ENCODE results near the gene MN1. TPM values are rescaled to one million over a fixed set of nuclear protein-coding genes. Genes with fewer than 3 reads are reported as not detected.

The MN1 gene
- total and polyA plus RNA-seq, 2 experiments from 2014 or later, result 1.0 to 6.8 TPM

DNA sequence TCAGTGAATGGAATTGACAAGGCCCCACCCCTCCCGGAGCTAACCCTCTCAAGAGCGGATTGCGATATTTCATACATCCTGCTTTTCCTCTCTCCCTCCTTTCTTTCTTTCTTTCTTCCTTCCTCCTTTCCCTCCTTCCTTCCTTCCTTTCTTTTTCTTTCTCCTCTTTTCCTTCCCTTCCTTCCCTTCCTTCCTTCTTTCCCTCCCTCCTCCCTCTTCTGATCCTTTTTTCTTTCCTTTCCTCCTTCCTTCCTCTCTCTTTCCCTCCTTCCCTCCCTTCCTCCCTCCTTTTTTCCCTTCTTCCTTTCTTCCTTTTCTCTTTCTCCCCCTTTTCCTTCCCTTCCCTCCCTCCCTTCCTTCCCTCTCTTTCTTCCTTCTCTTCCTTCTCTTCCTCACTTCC lies 15.0 kb upstream of the MN1 start:
- H3K79me2 ChIP-seq (replicated peaks; ENCODE audit: insufficient read depth), result no peaks in the 10 kb centered on the region
- H4K20me1 ChIP-seq (replicated peaks; ENCODE audit: insufficient read depth), result no peaks in the 10 kb centered on the region
- 0 out of 2 replicates have a peak, but pooled peaks cover 5% of the 10 kb centered on the region for H3F3A ChIP-seq (replicated peaks; ENCODE audit: low read depth)
- no peak overlapping the region for H3K4me3 Mint-ChIP-seq
- no peak overlapping the region for H3K27ac ChIP-seq (ENCODE audit: low read depth)
- peaks cover 4% of the 10 kb centered on the region; the same call in 1 of the 2 replicates for H3K4me1 ChIP-seq (ENCODE audit: insufficient read depth)
- H3K4me1 Mint-ChIP-seq, result peaks cover 8% of the 10 kb centered on the region; the same call in 1 of the 3 replicates
- H3K4me3 ChIP-seq, result no peak overlapping the region
- TF ChIP-seq ZNF114 (CRISPR knock-in tag; IDR thresholded peaks at IDR 0.05), result no peak
- TF ChIP-seq, protein P1, sequence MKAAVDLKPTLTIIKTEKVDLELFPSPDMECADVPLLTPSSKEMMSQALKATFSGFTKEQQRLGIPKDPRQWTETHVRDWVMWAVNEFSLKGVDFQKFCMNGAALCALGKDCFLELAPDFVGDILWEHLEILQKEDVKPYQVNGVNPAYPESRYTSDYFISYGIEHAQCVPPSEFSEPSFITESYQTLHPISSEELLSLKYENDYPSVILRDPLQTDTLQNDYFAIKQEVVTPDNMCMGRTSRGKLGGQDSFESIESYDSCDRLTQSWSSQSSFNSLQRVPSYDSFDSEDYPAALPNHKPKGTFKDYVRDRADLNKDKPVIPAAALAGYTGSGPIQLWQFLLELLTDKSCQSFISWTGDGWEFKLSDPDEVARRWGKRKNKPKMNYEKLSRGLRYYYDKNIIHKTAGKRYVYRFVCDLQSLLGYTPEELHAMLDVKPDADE (IDR thresholded peaks at IDR 0.05), result no peak
- TF ChIP-seq POLR2AphosphoS5 (IDR thresholded peaks at IDR 0.05; ENCODE audit: low read depth), result no peak
- TF ChIP-seq JUNB (IDR thresholded peaks at IDR 0.05; ENCODE audit: unreplicated experiment), result no peak
- no peak for TF ChIP-seq EZH2 (IDR thresholded peaks at IDR 0.05; ENCODE audit: low read depth, unreplicated experiment)
- no peak for TF ChIP-seq ZNF331 (CRISPR knock-in tag; IDR thresholded peaks at IDR 0.05; ENCODE audit: low read depth)
- TF ChIP-seq CREB1 (CRISPR knock-in tag; IDR thresholded peaks at IDR 0.05; ENCODE audit: low read depth), result no peak
- TF ChIP-seq, protein P2, sequence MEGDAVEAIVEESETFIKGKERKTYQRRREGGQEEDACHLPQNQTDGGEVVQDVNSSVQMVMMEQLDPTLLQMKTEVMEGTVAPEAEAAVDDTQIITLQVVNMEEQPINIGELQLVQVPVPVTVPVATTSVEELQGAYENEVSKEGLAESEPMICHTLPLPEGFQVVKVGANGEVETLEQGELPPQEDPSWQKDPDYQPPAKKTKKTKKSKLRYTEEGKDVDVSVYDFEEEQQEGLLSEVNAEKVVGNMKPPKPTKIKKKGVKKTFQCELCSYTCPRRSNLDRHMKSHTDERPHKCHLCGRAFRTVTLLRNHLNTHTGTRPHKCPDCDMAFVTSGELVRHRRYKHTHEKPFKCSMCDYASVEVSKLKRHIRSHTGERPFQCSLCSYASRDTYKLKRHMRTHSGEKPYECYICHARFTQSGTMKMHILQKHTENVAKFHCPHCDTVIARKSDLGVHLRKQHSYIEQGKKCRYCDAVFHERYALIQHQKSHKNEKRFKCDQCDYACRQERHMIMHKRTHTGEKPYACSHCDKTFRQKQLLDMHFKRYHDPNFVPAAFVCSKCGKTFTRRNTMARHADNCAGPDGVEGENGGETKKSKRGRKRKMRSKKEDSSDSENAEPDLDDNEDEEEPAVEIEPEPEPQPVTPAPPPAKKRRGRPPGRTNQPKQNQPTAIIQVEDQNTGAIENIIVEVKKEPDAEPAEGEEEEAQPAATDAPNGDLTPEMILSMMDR (conservative IDR thresholded peaks at IDR 0.05; ENCODE audit: low read depth in 2 of 2), result no peak
- no peak for TF ChIP-seq NANOG (IDR thresholded peaks at IDR 0.05; ENCODE audit: borderline replicate concordance)
- no peak for TF ChIP-seq STAT1 (IDR thresholded peaks at IDR 0.05; ENCODE audit: unreplicated experiment)
- no peak for TF ChIP-seq EZH2phosphoT487 (IDR thresholded peaks at IDR 0.05; ENCODE audit: unreplicated experiment)
- TF ChIP-seq, protein P3, sequence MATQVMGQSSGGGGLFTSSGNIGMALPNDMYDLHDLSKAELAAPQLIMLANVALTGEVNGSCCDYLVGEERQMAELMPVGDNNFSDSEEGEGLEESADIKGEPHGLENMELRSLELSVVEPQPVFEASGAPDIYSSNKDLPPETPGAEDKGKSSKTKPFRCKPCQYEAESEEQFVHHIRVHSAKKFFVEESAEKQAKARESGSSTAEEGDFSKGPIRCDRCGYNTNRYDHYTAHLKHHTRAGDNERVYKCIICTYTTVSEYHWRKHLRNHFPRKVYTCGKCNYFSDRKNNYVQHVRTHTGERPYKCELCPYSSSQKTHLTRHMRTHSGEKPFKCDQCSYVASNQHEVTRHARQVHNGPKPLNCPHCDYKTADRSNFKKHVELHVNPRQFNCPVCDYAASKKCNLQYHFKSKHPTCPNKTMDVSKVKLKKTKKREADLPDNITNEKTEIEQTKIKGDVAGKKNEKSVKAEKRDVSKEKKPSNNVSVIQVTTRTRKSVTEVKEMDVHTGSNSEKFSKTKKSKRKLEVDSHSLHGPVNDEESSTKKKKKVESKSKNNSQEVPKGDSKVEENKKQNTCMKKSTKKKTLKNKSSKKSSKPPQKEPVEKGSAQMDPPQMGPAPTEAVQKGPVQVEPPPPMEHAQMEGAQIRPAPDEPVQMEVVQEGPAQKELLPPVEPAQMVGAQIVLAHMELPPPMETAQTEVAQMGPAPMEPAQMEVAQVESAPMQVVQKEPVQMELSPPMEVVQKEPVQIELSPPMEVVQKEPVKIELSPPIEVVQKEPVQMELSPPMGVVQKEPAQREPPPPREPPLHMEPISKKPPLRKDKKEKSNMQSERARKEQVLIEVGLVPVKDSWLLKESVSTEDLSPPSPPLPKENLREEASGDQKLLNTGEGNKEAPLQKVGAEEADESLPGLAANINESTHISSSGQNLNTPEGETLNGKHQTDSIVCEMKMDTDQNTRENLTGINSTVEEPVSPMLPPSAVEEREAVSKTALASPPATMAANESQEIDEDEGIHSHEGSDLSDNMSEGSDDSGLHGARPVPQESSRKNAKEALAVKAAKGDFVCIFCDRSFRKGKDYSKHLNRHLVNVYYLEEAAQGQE (IDR thresholded peaks at IDR 0.05; ENCODE audit: unreplicated experiment), result no peak
- TF ChIP-seq, protein P4, sequence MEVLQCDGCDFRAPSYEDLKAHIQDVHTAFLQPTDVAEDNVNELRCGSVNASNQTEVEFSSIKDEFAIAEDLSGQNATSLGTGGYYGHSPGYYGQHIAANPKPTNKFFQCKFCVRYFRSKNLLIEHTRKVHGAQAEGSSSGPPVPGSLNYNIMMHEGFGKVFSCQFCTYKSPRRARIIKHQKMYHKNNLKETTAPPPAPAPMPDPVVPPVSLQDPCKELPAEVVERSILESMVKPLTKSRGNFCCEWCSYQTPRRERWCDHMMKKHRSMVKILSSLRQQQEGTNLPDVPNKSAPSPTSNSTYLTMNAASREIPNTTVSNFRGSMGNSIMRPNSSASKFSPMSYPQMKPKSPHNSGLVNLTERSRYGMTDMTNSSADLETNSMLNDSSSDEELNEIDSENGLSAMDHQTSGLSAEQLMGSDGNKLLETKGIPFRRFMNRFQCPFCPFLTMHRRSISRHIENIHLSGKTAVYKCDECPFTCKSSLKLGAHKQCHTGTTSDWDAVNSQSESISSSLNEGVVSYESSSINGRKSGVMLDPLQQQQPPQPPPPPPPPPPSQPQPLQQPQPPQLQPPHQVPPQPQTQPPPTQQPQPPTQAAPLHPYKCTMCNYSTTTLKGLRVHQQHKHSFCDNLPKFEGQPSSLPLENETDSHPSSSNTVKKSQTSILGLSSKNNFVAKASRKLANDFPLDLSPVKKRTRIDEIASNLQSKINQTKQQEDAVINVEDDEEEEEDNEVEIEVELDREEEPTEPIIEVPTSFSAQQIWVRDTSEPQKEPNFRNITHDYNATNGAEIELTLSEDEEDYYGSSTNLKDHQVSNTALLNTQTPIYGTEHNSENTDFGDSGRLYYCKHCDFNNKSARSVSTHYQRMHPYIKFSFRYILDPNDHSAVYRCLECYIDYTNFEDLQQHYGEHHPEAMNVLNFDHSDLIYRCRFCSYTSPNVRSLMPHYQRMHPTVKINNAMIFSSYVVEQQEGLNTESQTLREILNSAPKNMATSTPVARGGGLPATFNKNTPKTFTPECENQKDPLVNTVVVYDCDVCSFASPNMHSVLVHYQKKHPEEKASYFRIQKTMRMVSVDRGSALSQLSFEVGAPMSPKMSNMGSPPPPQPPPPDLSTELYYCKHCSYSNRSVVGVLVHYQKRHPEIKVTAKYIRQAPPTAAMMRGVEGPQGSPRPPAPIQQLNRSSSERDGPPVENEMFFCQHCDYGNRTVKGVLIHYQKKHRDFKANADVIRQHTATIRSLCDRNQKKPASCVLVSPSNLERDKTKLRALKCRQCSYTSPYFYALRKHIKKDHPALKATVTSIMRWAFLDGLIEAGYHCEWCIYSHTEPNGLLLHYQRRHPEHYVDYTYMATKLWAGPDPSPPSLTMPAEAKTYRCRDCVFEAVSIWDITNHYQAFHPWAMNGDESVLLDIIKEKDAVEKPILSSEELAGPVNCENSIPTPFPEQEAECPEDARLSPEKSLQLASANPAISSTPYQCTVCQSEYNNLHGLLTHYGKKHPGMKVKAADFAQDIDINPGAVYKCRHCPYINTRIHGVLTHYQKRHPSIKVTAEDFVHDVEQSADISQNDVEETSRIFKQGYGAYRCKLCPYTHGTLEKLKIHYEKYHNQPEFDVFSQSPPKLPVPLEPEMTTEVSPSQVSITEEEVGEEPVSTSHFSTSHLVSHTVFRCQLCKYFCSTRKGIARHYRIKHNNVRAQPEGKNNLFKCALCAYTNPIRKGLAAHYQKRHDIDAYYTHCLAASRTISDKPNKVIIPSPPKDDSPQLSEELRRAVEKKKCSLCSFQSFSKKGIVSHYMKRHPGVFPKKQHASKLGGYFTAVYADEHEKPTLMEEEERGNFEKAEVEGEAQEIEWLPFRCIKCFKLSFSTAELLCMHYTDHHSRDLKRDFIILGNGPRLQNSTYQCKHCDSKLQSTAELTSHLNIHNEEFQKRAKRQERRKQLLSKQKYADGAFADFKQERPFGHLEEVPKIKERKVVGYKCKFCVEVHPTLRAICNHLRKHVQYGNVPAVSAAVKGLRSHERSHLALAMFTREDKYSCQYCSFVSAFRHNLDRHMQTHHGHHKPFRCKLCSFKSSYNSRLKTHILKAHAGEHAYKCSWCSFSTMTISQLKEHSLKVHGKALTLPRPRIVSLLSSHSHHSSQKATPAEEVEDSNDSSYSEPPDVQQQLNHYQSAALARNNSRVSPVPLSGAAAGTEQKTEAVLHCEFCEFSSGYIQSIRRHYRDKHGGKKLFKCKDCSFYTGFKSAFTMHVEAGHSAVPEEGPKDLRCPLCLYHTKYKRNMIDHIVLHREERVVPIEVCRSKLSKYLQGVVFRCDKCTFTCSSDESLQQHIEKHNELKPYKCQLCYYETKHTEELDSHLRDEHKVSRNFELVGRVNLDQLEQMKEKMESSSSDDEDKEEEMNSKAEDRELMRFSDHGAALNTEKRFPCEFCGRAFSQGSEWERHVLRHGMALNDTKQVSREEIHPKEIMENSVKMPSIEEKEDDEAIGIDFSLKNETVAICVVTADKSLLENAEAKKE (CRISPR knock-in tag; IDR thresholded peaks at IDR 0.05), result no peak
- DNase-seq (ENCODE audit: low spot score) (no peak), ATAC-seq (no peak)
- no peaks in the 10 kb centered on the region; the same call in 2 of the 3 replicates for H3K9me3 Mint-ChIP-seq
- peaks cover 5% of the 10 kb centered on the region for H3K27me3 Mint-ChIP-seq (ENCODE audit: insufficient read depth, low read depth, poor library complexity)
- no peaks in the 10 kb centered on the region for H3K27me3 ChIP-seq (ENCODE audit: insufficient read depth)
- no peak overlapping the region for H3K27ac Mint-ChIP-seq
- H3K4me2 ChIP-seq, result no peak overlapping the region
- H3K36me3 Mint-ChIP-seq (ENCODE audit: low read depth), result no peaks in the 10 kb centered on the region
- no peaks in the 10 kb centered on the region for H3K36me3 ChIP-seq (ENCODE audit: insufficient read depth)
- H2AFZ ChIP-seq, result no peak overlapping the region
- H3K9me2 ChIP-seq (ENCODE audit: insufficient read depth), result no peaks in the 10 kb centered on the region; the same call in 1 of the 2 replicates
